ACC112 (cell line): ENCODE data around the gene PTN.

ENCODE experiments used
- H2AFZ ChIP-seq: fragments of 200-600 bp; sonication (generic); one replicate; pipeline ENCODE4 v1.6.0; 2017; ENCODE audit warnings: antibody characterized with exemption, low read length; ENCODE audit not compliant: unreplicated experiment
- H3K27ac ChIP-seq: fragments of 200-600 bp; sonication (generic); 2 replicates; pipeline ENCODE4 v1.5.1; 2014; ENCODE audit warnings: low read depth, mild to moderate bottlenecking, antibody characterized with exemption, low read length, moderate library complexity
- H3K27me3 ChIP-seq: fragments of 200-600 bp; sonication (generic); 2 replicates; pipeline ENCODE4 v1.6.1; 2014; ENCODE audit warnings: mild to moderate bottlenecking, antibody characterized with exemption, low read length, moderate library complexity, mixed read lengths; ENCODE audit not compliant: insufficient read depth
- H3K36me3 ChIP-seq: fragments of 200-600 bp; sonication (generic); 2 replicates; pipeline ENCODE4 v1.6.1; 2016; ENCODE audit warnings: mild to moderate bottlenecking, antibody characterized with exemption, low read length, moderate library complexity, mixed read lengths; ENCODE audit not compliant: insufficient read depth
- H3K4me1 ChIP-seq: fragments of 200-600 bp; sonication (generic); one replicate; pipeline ENCODE4 v1.6.1; 2016; ENCODE audit warnings: low read length, mixed read lengths; ENCODE audit not compliant: insufficient read depth, unreplicated experiment, control insufficient read depth
- H3K4me3 ChIP-seq: fragments of 200-600 bp; sonication (generic); 2 replicates; pipeline ENCODE4 v1.5.1; 2014; ENCODE audit warnings: mild to moderate bottlenecking, low read depth, low read length
- H3K79me2 ChIP-seq: fragments of 200-600 bp; sonication (generic); one replicate; pipeline ENCODE4 v1.6.0; 2016; ENCODE audit warnings: low read length; ENCODE audit not compliant: control insufficient read depth, unreplicated experiment, insufficient read depth

The PTN gene

GRCh38 chr7:137343281-137343841, at the start of gene PTN:
PTN (minus strand) TSS chr7:137343733; CDS start chr7:137254973, 88,760 bp downstream.
- Histone ChIP-seq H2AFZ (peak within 1 kb of the TSS; percentile 87), H3K36me3 (no peaks in the 10 kb centered on the region), H3K79me2 (no peaks in the 10 kb centered on the region), H3K27me3 (no peaks in the 10 kb centered on the region), H3K27ac (no peak within 1 kb of the TSS), H3K4me3 (peak within 1 kb of the TSS; percentile 80), H3K4me1 (peaks cover 10% of the 10 kb centered on the region)

- Histone ChIP-seq H3K4me3 (no peak overlapping the region), H2AFZ (no peak overlapping the region)
These were observed 46.5 kb upstream of the PTN start for GRCh38 chr7:137390076-137390475.

GRCh38 chr7:137388916-137389315, 45.4 kb upstream of the PTN start:
- Histone ChIP-seq H3K4me3 (no peak overlapping the region), H2AFZ (no peak overlapping the region), H3K4me1 (no peaks in the 10 kb centered on the region), H3K27ac (no peak overlapping the region), H3K79me2 (no peaks in the 10 kb centered on the region), H3K36me3 (peaks cover 6% of the 10 kb centered on the region; the same call in 1 of the 2 replicates), H3K27me3 (no peaks in the 10 kb centered on the region)

More at GRCh38 chr7:137390076-137390475, 46.5 kb upstream of the PTN start:
- Histone ChIP-seq H3K27me3 (no peaks in the 10 kb centered on the region), H3K4me1 (no peaks in the 10 kb centered on the region), H3K36me3 (peaks cover 6% of the 10 kb centered on the region; the same call in 1 of the 2 replicates), H3K79me2 (no peaks in the 10 kb centered on the region), H3K27ac (no peak overlapping the region)

GRCh38 chr7:137386966-137387365, 43.4 kb upstream of the PTN start:
- no peaks in the 10 kb centered on the region for H3K27me3 ChIP-seq
- peaks cover 4% of the 10 kb centered on the region; the same call in 1 of the 2 replicates for H3K36me3 ChIP-seq
- no peak overlapping the region for H2AFZ ChIP-seq
- no peaks in the 10 kb centered on the region for H3K79me2 ChIP-seq
- no peaks in the 10 kb centered on the region for H3K4me1 ChIP-seq
- no peak overlapping the region for H3K4me3 ChIP-seq
- no peak overlapping the region for H3K27ac ChIP-seq

- no peak overlapping the region for H3K4me3 ChIP-seq
- H3K36me3 ChIP-seq, result no peaks in the 10 kb centered on the region
- no peaks in the 10 kb centered on the region for H3K79me2 ChIP-seq
- H3K27ac ChIP-seq, result no peak overlapping the region
- H3K27me3 ChIP-seq, result no peaks in the 10 kb centered on the region
- no peak overlapping the region for H2AFZ ChIP-seq
- no peaks in the 10 kb centered on the region for H3K4me1 ChIP-seq
These were observed 37.5 kb upstream of the PTN start for GRCh38 chr7:137381045-137381444.

- Histone ChIP-seq H2AFZ (no peak overlapping the region), H3K4me1 (no peaks in the 10 kb centered on the region), H3K4me3 (no peak overlapping the region), H3K36me3 (no peaks in the 10 kb centered on the region), H3K27me3 (no peaks in the 10 kb centered on the region), H3K27ac (no peak overlapping the region), H3K79me2 (no peaks in the 10 kb centered on the region)
These were observed 30.0 kb upstream of the PTN start for GRCh38 chr7:137373507-137373906.

GRCh38 chr7:137371616-137372015, 28.1 kb upstream of the PTN start:
- H2AFZ ChIP-seq, result no peak overlapping the region
- no peaks in the 10 kb centered on the region for H3K27me3 ChIP-seq
- H3K4me1 ChIP-seq, result no peaks in the 10 kb centered on the region
- H3K36me3 ChIP-seq, result no peaks in the 10 kb centered on the region
- no peak overlapping the region for H3K4me3 ChIP-seq
- no peaks in the 10 kb centered on the region for H3K79me2 ChIP-seq
- H3K27ac ChIP-seq, result no peak overlapping the region

GRCh38 chr7:137366995-137367394, 23.5 kb upstream of the PTN start:
- Histone ChIP-seq H3K27me3 (no peaks in the 10 kb centered on the region), H3K36me3 (no peaks in the 10 kb centered on the region), H3K4me1 (no peaks in the 10 kb centered on the region), H2AFZ (no peak overlapping the region), H3K27ac (no peak overlapping the region), H3K79me2 (no peaks in the 10 kb centered on the region), H3K4me3 (no peak overlapping the region)

GRCh38 chr7:137363683-137364082, 20.1 kb upstream of the PTN start:
- no peak overlapping the region for H3K4me3 ChIP-seq
- H3K79me2 ChIP-seq, result no peaks in the 10 kb centered on the region
- H3K27me3 ChIP-seq, result no peaks in the 10 kb centered on the region
- H3K27ac ChIP-seq, result no peak overlapping the region
- H3K36me3 ChIP-seq, result no peaks in the 10 kb centered on the region
- no peak overlapping the region for H2AFZ ChIP-seq
- H3K4me1 ChIP-seq, result no peaks in the 10 kb centered on the region

- H3K4me3 ChIP-seq, result no peak overlapping the region
- no peaks in the 10 kb centered on the region for H3K4me1 ChIP-seq
- no peaks in the 10 kb centered on the region for H3K36me3 ChIP-seq
- H3K27me3 ChIP-seq, result no peaks in the 10 kb centered on the region
- no peaks in the 10 kb centered on the region for H3K79me2 ChIP-seq
- no peak overlapping the region for H2AFZ ChIP-seq
- no peak overlapping the region for H3K27ac ChIP-seq
These were observed 16.6 kb upstream of the PTN start for GRCh38 chr7:137360087-137360679.

GRCh38 chr7:137354961-137355360, 11.4 kb upstream of the PTN start:
- H3K27ac ChIP-seq, result no peak overlapping the region
- H3K79me2 ChIP-seq, result no peaks in the 10 kb centered on the region
- H3K27me3 ChIP-seq, result no peaks in the 10 kb centered on the region
- no peaks in the 10 kb centered on the region for H3K36me3 ChIP-seq
- no peak overlapping the region for H2AFZ ChIP-seq
- no peak overlapping the region for H3K4me3 ChIP-seq
- no peaks in the 10 kb centered on the region for H3K4me1 ChIP-seq
